B cell (primary cell): ENCODE results near the gene FAU. TPM values are rescaled to one million over a fixed set of nuclear protein-coding genes. Genes with fewer than 3 reads are reported as not detected.
A peak's percentile ranks its signal among the peaks of the same experiment; 100 is the strongest.

ENCODE experiments used
- ATAC-seq: fragments of 200-7000 bp; cut with Tn5 transposase; one replicate; pipeline ENCODE4 v1.10.0; 2021; ENCODE audit warnings: low read depth, mild to moderate bottlenecking, moderate number of reproducible peaks, moderate library complexity
- CTCF ChIA-PET: fragments of 350-600 bp; sonication (Branson Sonifier 250); formaldehyde crosslinking; loops from one replicate; lab custom pipeline; 2021; ENCODE audit warnings: antibody characterized with exemption, inconsistent platforms; lab: Charles Lee
- POLR2A ChIA-PET: fragments of 350-600 bp; sonication (Branson Sonifier 250); formaldehyde crosslinking; loops from one replicate; lab custom pipeline; 2021; ENCODE audit warnings: antibody characterized with exemption; lab: Charles Lee
- DNase-seq: peaks from one replicate; pipeline ENCODE4 v3.0.0; 2013
- H2AFZ ChIP-seq: 2 replicates; pipeline ENCODE4 v1.6.1; 2012; ENCODE audit warnings: mild to moderate bottlenecking, low read depth, low read length; ENCODE audit not compliant: insufficient read depth, poor library complexity, severe bottlenecking
- H3K27ac ChIP-seq, 2 donors: 1 replicate in 1 of 2; 2 replicates in 1 of 2; pipeline ENCODE4 v1.5.1; 2012 to 2013; ENCODE audit warnings: low read length in 2 of 2, mild to moderate bottlenecking in 2 of 2, moderate library complexity in 1 of 2
- H3K27me3 ChIP-seq, 4 experiments: fragments of 200-600 bp in 1 of 4; sonication (generic) in 1 of 4; replicated peaks in 1 of 4; 1 replicate in 2 of 4; 2 replicates in 2 of 4; pipeline versions ENCODE4 v1.6.1 to v1.7.0; 2013 to 2016; ENCODE audit warnings: low read length in 3 of 4, mild to moderate bottlenecking in 2 of 4, mixed read lengths in 1 of 4, moderate library complexity in 1 of 4; ENCODE audit not compliant: insufficient read depth in 4 of 4, control insufficient read depth in 3 of 4; ENCODE audit errors: control extremely low read depth in 1 of 4
- H3K36me3 ChIP-seq, 2 experiments: replicated peaks in 1 of 2; 1 replicate in 1 of 2; 2 replicates in 1 of 2; pipeline versions ENCODE4 v1.6.1 to v1.7.1; 2013; ENCODE audit warnings: low read length in 1 of 2; ENCODE audit not compliant: insufficient read depth in 2 of 2, control insufficient read depth in 1 of 2; ENCODE audit errors: control extremely low read depth in 1 of 2, extremely low read depth in 1 of 2
- H3K4me1 ChIP-seq, 2 donors: fragments of 200-600 bp in 1 of 2; sonication (generic) in 1 of 2; 1 replicate in 1 of 2; 2 replicates in 1 of 2; pipeline versions ENCODE4 v1.5.1 to v1.6.1; 2013 to 2017; ENCODE audit warnings: low read length in 2 of 2; ENCODE audit not compliant: control insufficient read depth in 2 of 2, insufficient read depth in 2 of 2
- H3K4me2 ChIP-seq: replicated peaks from 2 replicates; pipeline ENCODE3; 2012; ENCODE audit warnings: mild to moderate bottlenecking, low read depth, low read length; ENCODE audit not compliant: poor library complexity, severe bottlenecking
- H3K4me3 ChIP-seq, 5 experiments: fragments of 200-600 bp in 1 of 5; sonication (generic) in 1 of 5; 1 replicate in 3 of 5; 2 replicates in 2 of 5; pipeline versions ENCODE4 v1.5.1 to v1.7.0; 2011 to 2016; ENCODE audit warnings: low read length in 4 of 5, mild to moderate bottlenecking in 4 of 5, low read depth in 2 of 5, control low read depth in 1 of 5, moderate library complexity in 1 of 5; ENCODE audit not compliant: insufficient read depth in 1 of 5; ENCODE audit errors: control extremely low read depth in 1 of 5, extremely low read depth in 1 of 5
- H3K79me2 ChIP-seq: fragments of 200-600 bp; sonication (generic); one replicate; pipeline ENCODE4 v1.6.0; 2016; ENCODE audit warnings: low read length; ENCODE audit not compliant: control insufficient read depth, insufficient read depth
- H3K9ac ChIP-seq: fragments of 200-600 bp; sonication (generic); 2 replicates; pipeline ENCODE4 v1.6.1; 2017; ENCODE audit warnings: mild to moderate bottlenecking, low read length, moderate library complexity
- H3K9me3 ChIP-seq, 3 donors: one replicate each; pipeline versions ENCODE4 v1.6.1 to v1.7.1; 2013; ENCODE audit warnings: low read length in 2 of 3; ENCODE audit not compliant: control insufficient read depth in 2 of 3, insufficient read depth in 1 of 3; ENCODE audit errors: control extremely low read depth in 1 of 3
- H4K20me1 ChIP-seq: 2 replicates; pipeline ENCODE4 v1.6.0; 2012; ENCODE audit warnings: mild to moderate bottlenecking, low read length; ENCODE audit not compliant: insufficient read depth, control insufficient read depth, poor library complexity, severe bottlenecking
- H3K27ac Mint-ChIP-seq: one replicate; pipeline ENCODE4 v1.8.0; 2021; ENCODE audit warnings: mixed read lengths
- H3K27me3 Mint-ChIP-seq: one replicate; pipeline ENCODE4 v1.8.0; 2021; ENCODE audit warnings: mixed read lengths
- H3K4me1 Mint-ChIP-seq: one replicate; pipeline ENCODE4 v1.8.0; 2021; ENCODE audit warnings: mixed read lengths
- H3K4me3 Mint-ChIP-seq: one replicate; pipeline ENCODE4 v1.8.0; 2021; ENCODE audit warnings: mixed read lengths
- H3K9me3 Mint-ChIP-seq: one replicate; pipeline ENCODE4 v1.8.0; 2022; ENCODE audit warnings: mixed read lengths; ENCODE audit not compliant: insufficient read depth
- EZH2 ChIP-seq: IDR thresholded peaks from 2 replicates; pipeline ENCODE4 v1.6.1; 2012; ENCODE audit warnings: borderline replicate concordance, low read depth, mild to moderate bottlenecking, moderate library complexity, low read length; ENCODE audit not compliant: insufficient read depth, poor library complexity, severe bottlenecking
- WGBS: methylation state at CpG from one replicate; pipeline ENCODE4 v1.1.5; 2013; ENCODE audit warnings: missing lambda C conversion rate; ENCODE audit not compliant: insufficient coverage; 5-methylcytosine and 5-hydroxymethylcytosine counted together
- intact Hi-C: fragments of 100-400 bp; cut with micrococcal nuclease; formaldehyde crosslinking; loops from one replicate; pipeline ENCODE4 v1.10.0; 2022
- polyA plus RNA-seq: library from polyadenylated mRNA; depleted of rRNA; stranded (reverse); fragments of >200 nt; gene quantifications from 2 replicates; pipeline ENCODE4 v1.2.3, GENCODE V29; 2012
- total RNA-seq, 2 donors: library from RNA; stranded (reverse); fragments of 120-200 nt in 1 of 2; gene quantifications; 1 replicate in 1 of 2; 2 replicates in 1 of 2; pipeline versions ENCODE4 v1.2.3 to v1.2.4, GENCODE V29; 2013 to 2022
- TF ChIP-seq, protein P1 (sequence below): fragments of 200-600 bp; IDR thresholded peaks from one replicate; pipeline ENCODE4 v1.8.0; 2022; ENCODE audit warnings: antibody characterized with exemption, mild to moderate bottlenecking

Gene FAU
- total and polyA plus RNA-seq, 2 donors (not counting 1 experiment from before 2014, with no cell fraction given): 1,318 to 1,559 TPM

DNA sequence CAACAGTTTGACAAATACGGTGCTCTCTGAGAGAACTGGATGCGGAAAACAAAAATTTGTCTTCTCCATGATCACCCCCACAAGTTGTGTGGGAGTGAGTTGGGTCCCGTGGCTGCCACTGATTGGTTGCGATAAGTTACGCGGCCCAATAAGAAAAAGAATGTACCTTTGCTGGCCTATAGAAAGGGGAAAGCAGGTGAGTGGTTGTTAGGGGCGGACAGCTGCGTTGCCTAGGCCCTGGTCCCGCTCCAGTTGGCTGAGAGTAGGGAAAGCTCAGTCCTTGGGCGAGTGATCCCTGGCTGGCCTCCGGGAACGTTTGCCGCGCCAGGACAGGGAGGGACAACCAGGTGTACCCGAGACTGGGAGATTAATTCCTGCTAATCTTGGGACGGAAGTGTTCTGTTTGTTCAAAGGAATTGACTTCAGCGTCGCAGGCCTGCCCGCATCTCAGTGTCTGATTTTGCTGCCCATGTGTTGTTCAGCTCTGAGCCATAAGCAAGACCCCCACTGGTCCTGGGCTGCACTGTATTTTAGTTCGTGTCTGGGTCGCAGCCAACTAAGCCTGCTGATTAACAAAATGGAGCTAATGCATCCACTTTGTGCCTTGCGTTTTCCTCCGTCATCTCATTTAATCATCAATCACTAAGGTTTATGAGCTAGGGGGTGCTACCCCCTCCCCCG, 13.2 kb upstream of the FAU start:
- 3% methylated on average over 23 of the region's 24 CpGs for WGBS
- Histone ChIP-seq H3K27ac (peak overlapping the region; percentile 98 to 99), H3K4me2 (peak overlapping the region; percentile 89), H3K36me3 (peaks cover 1 to 23% of the 10 kb centered on the region in 2 experiments), H3K79me2 (peaks cover 71% of the 10 kb centered on the region), H3K27me3 (no peaks in the 10 kb centered on the region), H4K20me1 (peaks cover 39% of the 10 kb centered on the region), H3K9ac (peak overlapping the region; percentile 99), H3K4me1 (peaks cover 32 to 52% of the 10 kb centered on the region in 2 donors), H3K9me3 (no peaks in the 10 kb centered on the region), H2AFZ (peak overlapping the region; percentile 71), H3K4me3 (peak overlapping the region; percentile 81 to 99 (median 96))
- peaks cover 61% of the 10 kb centered on the region for H3K4me1 Mint-ChIP-seq
- H3K9me3 Mint-ChIP-seq: no peaks in the 10 kb centered on the region
- peak overlapping the region; percentile 99 for H3K27ac Mint-ChIP-seq
- peak; percentile 95 for DNase-seq
- intact Hi-C loops: loop anchor here (1.0 to 5.0 kb wide), 4 partner anchors 51 to 482 kb away; partner anchors contain the start of genes CDCA5, MAP4K2, PCNX3 and SAC3D1
- ATAC-seq: peak; percentile 64
- CTCF ChIA-PET: interaction anchor here (0.5 to 7.5 kb wide), 10 partner anchors 10 to 647 kb away, joined by 3 to 64 read pairs (median 5); partner anchors contain the start of genes CAPN1, EHBP1L1, FAU and MRPL49
- TF ChIP-seq, protein P1, sequence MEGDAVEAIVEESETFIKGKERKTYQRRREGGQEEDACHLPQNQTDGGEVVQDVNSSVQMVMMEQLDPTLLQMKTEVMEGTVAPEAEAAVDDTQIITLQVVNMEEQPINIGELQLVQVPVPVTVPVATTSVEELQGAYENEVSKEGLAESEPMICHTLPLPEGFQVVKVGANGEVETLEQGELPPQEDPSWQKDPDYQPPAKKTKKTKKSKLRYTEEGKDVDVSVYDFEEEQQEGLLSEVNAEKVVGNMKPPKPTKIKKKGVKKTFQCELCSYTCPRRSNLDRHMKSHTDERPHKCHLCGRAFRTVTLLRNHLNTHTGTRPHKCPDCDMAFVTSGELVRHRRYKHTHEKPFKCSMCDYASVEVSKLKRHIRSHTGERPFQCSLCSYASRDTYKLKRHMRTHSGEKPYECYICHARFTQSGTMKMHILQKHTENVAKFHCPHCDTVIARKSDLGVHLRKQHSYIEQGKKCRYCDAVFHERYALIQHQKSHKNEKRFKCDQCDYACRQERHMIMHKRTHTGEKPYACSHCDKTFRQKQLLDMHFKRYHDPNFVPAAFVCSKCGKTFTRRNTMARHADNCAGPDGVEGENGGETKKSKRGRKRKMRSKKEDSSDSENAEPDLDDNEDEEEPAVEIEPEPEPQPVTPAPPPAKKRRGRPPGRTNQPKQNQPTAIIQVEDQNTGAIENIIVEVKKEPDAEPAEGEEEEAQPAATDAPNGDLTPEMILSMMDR: no peak
- no peak for TF ChIP-seq EZH2
- POLR2A ChIA-PET: interaction anchor here (0.6 to 8.8 kb wide), 11 partner anchors 9 to 1120 kb away, joined by 3 to 160 read pairs (median 4); partner anchors contain the start of genes CAPN1, FAU, MALAT1 and MRPL49
- H3K27me3 Mint-ChIP-seq: no peaks in the 10 kb centered on the region
- peak overlapping the region; percentile 97 for H3K4me3 Mint-ChIP-seq
